ENCODE data around the gene VN1R4.

- TF ChIP-seq, protein P1, sequence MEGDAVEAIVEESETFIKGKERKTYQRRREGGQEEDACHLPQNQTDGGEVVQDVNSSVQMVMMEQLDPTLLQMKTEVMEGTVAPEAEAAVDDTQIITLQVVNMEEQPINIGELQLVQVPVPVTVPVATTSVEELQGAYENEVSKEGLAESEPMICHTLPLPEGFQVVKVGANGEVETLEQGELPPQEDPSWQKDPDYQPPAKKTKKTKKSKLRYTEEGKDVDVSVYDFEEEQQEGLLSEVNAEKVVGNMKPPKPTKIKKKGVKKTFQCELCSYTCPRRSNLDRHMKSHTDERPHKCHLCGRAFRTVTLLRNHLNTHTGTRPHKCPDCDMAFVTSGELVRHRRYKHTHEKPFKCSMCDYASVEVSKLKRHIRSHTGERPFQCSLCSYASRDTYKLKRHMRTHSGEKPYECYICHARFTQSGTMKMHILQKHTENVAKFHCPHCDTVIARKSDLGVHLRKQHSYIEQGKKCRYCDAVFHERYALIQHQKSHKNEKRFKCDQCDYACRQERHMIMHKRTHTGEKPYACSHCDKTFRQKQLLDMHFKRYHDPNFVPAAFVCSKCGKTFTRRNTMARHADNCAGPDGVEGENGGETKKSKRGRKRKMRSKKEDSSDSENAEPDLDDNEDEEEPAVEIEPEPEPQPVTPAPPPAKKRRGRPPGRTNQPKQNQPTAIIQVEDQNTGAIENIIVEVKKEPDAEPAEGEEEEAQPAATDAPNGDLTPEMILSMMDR (IDR thresholded peaks at IDR 0.05; ENCODE audit: extremely low read depth in 1 of 2, insufficient read depth in 1 of 2, low read depth in 1 of 2, low read length in 2 of 2), result no peak
- TF ChIP-seq MYC (IDR thresholded peaks at IDR 0.05; ENCODE audit: low read depth, low read length) (no peak), EZH2 (IDR thresholded peaks at IDR 0.05; ENCODE audit: borderline replicate concordance, low read depth, low read length, severe bottlenecking) (no peak), POLR2A (IDR thresholded peaks at IDR 0.05; ENCODE audit: low read depth, low read length) (no peak), POLR2AphosphoS5 (IDR thresholded peaks at IDR 0.05; ENCODE audit: insufficient read depth, low read depth, low read length) (no peak)
Observed at GRCh38 chr19:53275480-53275879, 8.0 kb upstream of the VN1R4 start.
